ENCODE measurements around the gene KCND1.

The KCND1 gene

GRCh38 chrX:48971249-48972219 is at the start of gene KCND1:
Gene KCND1 (minus strand): TSS chrX:48971844. CDS start chrX:48970271, 1,573 bp downstream.
- H3K36me3 ChIP-seq (ENCODE audit: control insufficient read depth, insufficient read depth, low read length), result peaks cover 26% of the 10 kb centered on the region
- no peaks in the 10 kb centered on the region for H3K9me3 ChIP-seq (ENCODE audit: control insufficient read depth, insufficient read depth, low read length)
- H3K4me1 ChIP-seq (ENCODE audit: control insufficient read depth, insufficient read depth, low read length), result no peaks in the 10 kb centered on the region
- H3K9ac ChIP-seq (ENCODE audit: low read depth, low read length), result peak within 1 kb of the TSS; percentile 54
- H3K27me3 ChIP-seq (ENCODE audit: control insufficient read depth, insufficient read depth, low read length), result no peaks in the 10 kb centered on the region
- peak within 1 kb of the TSS; percentile 76 for H3K4me3 ChIP-seq (ENCODE audit: low read depth, low read length)

DNA sequence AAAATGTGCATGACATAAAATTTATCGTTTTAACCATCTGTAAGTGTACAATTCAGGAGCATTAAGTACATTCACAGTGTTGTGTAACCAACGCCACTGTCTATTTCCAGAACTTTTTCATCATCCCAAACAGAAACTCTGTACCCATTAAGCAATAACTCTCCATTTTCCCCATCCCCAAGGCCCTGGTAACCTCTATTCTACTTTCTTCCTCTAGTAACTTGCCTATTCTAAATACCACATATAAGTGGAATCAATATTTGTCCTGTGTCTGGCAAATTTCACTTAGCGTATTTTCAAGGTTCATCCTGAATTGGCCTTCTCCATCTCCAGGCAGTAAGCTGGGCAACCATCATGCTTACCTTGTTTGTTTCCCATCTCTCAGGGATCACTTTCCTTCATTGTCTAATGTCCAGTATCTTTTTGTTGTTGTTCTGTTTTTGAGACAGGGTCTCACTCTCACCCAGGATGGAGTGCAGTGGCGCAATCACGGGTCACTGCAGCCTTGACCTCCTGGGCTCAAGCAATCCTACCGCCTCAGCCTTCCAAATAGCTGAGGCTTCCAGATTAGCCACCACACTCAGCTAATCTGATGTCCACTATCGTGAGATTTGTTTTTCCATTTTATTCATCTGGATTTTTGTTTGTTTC is 48.1 kb upstream of the KCND1 start:
- H3K9ac ChIP-seq (ENCODE audit: low read depth, low read length), result no peak overlapping the region
- no peaks in the 10 kb centered on the region for H3K27me3 ChIP-seq (ENCODE audit: control insufficient read depth, insufficient read depth, low read length)
- no peaks in the 10 kb centered on the region for H3K9me3 ChIP-seq (ENCODE audit: control insufficient read depth, insufficient read depth, low read length)
- no peak overlapping the region for H3K4me3 ChIP-seq (ENCODE audit: low read depth, low read length)
- H3K36me3 ChIP-seq (ENCODE audit: control insufficient read depth, insufficient read depth, low read length), result peaks cover 5% of the 10 kb centered on the region
- no peaks in the 10 kb centered on the region for H3K4me1 ChIP-seq (ENCODE audit: control insufficient read depth, insufficient read depth, low read length)

DNA sequence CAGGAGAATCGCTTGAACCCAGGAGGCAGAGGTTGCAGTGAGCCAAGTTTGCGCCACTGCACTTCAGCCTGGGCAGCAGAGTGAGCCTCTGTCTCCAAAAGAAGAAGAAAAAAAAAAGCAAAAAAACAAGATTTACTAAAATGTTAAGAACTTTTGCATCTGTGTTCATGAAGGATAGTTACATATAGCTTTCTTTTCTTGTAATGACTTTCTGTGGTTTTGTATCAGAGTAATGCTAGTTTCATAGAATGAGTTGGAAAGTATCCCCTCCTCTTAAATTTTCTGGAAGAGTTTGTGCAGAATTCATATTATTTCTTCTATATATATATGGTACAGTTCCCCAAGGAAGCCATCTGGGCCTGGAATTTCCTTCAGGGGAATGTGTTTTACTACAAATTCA is 47.4 kb upstream of the KCND1 start:
- H3K27me3 ChIP-seq (ENCODE audit: control insufficient read depth, insufficient read depth, low read length), result no peaks in the 10 kb centered on the region
- H3K4me1 ChIP-seq (ENCODE audit: control insufficient read depth, insufficient read depth, low read length), result no peaks in the 10 kb centered on the region
- H3K9ac ChIP-seq (ENCODE audit: low read depth, low read length), result no peak overlapping the region
- H3K9me3 ChIP-seq (ENCODE audit: control insufficient read depth, insufficient read depth, low read length), result no peaks in the 10 kb centered on the region
- no peaks in the 10 kb centered on the region for H3K36me3 ChIP-seq (ENCODE audit: control insufficient read depth, insufficient read depth, low read length)
- no peak overlapping the region for H3K4me3 ChIP-seq (ENCODE audit: low read depth, low read length)

DNA sequence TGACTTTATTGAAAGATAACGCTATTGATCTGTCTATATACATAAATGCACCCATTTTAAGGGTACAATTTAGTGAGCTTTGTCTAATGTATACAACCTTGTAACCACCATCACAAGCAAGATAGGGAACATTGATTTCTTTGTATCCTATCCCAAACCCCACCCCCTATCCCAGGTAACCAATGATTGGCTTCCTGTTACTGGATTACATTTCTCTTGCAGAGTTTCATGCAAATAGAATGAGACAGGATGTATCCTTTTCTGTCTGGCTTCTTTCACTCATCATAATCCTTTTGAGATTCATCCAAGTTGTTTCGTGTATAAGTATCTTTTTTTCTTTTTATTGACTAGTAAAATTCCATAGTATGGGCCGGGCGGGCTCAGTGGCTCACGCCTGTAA is 32.1 kb upstream of the KCND1 start:
- peaks cover 4% of the 10 kb centered on the region for H3K36me3 ChIP-seq (ENCODE audit: control insufficient read depth, insufficient read depth, low read length)
- H3K4me1 ChIP-seq (ENCODE audit: control insufficient read depth, insufficient read depth, low read length), result peaks cover 2% of the 10 kb centered on the region
- H3K27me3 ChIP-seq (ENCODE audit: control insufficient read depth, insufficient read depth, low read length), result no peaks in the 10 kb centered on the region
- H3K4me3 ChIP-seq (ENCODE audit: low read depth, low read length), result no peak overlapping the region
- H3K9me3 ChIP-seq (ENCODE audit: control insufficient read depth, insufficient read depth, low read length), result no peaks in the 10 kb centered on the region
- no peak overlapping the region for H3K9ac ChIP-seq (ENCODE audit: low read depth, low read length)

GRCh38 chrX:49002091-49002935 is 30.7 kb upstream of the KCND1 start, which contains the start of gene GRIPAP1:
Gene GRIPAP1 (minus strand): TSS chrX:49002264. CDS start chrX:49002229, 35 bp downstream.
- Histone ChIP-seq H3K9ac (ENCODE audit: low read depth, low read length) (peak within 1 kb of the TSS; percentile 86), H3K36me3 (ENCODE audit: control insufficient read depth, insufficient read depth, low read length) (peaks cover 4% of the 10 kb centered on the region), H3K27me3 (ENCODE audit: control insufficient read depth, insufficient read depth, low read length) (no peaks in the 10 kb centered on the region), H3K4me1 (ENCODE audit: control insufficient read depth, insufficient read depth, low read length) (peaks cover 2% of the 10 kb centered on the region), H3K4me3 (ENCODE audit: low read depth, low read length) (peak within 1 kb of the TSS; percentile 97), H3K9me3 (ENCODE audit: control insufficient read depth, insufficient read depth, low read length) (no peaks in the 10 kb centered on the region)

GRCh38 chrX:49001521-49002090 is 30.0 kb upstream of the KCND1 start:
- Histone ChIP-seq H3K9me3 (ENCODE audit: control insufficient read depth, insufficient read depth, low read length) (no peaks in the 10 kb centered on the region), H3K4me3 (ENCODE audit: low read depth, low read length) (peak overlapping the region; percentile 97), H3K4me1 (ENCODE audit: control insufficient read depth, insufficient read depth, low read length) (peaks cover 2% of the 10 kb centered on the region), H3K36me3 (ENCODE audit: control insufficient read depth, insufficient read depth, low read length) (peaks cover 11% of the 10 kb centered on the region), H3K27me3 (ENCODE audit: control insufficient read depth, insufficient read depth, low read length) (no peaks in the 10 kb centered on the region), H3K9ac (ENCODE audit: low read depth, low read length) (peak overlapping the region; percentile 86)

DNA sequence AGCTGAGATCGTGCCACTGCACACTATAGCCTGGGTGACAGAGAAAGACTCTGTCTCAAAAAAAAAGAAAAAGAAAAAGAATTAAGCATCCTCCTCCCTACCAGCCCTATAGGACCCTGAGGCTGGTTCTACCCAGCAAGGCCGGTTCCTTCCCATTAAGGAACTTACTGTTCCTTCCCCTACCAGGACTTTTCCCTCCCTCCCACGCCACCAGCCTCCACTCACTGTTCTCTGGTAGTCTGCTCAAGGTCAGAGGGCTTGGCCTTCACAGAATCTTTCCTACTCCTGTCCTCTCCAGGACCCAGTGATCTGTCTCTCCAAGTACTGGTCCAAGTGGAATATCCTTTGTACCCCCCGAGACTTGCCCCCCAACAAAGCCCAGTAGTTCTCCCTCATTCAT is 29.0 kb upstream of the KCND1 start:
- no peak overlapping the region for H3K9ac ChIP-seq (ENCODE audit: low read depth, low read length)
- peak overlapping the region; percentile 97 for H3K4me3 ChIP-seq (ENCODE audit: low read depth, low read length)
- peaks cover 2% of the 10 kb centered on the region for H3K4me1 ChIP-seq (ENCODE audit: control insufficient read depth, insufficient read depth, low read length)
- peaks cover 17% of the 10 kb centered on the region for H3K36me3 ChIP-seq (ENCODE audit: control insufficient read depth, insufficient read depth, low read length)
- no peaks in the 10 kb centered on the region for H3K9me3 ChIP-seq (ENCODE audit: control insufficient read depth, insufficient read depth, low read length)
- no peaks in the 10 kb centered on the region for H3K27me3 ChIP-seq (ENCODE audit: control insufficient read depth, insufficient read depth, low read length)

DNA sequence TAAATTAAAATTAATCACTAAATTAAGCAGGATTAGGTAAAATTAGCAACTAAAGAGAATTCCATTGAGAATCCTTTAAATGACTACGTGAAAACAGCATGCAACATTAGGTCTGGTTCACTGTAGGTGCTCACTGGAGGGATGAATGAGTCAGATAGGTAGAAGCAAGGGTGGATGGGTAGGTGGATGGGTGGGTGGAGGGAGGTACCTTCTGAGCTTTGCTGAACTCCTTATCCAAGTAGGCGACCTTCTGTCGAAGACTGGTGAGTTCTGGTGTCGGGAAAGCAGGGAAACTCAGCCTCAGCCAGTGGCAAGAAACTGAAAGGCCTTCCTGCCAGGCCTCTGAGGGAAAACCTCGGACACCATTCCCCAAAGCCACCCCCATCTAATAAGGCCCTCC is 27.4 kb upstream of the KCND1 start:
- peaks cover 17% of the 10 kb centered on the region for H3K36me3 ChIP-seq (ENCODE audit: control insufficient read depth, insufficient read depth, low read length)
- peaks cover 2% of the 10 kb centered on the region for H3K4me1 ChIP-seq (ENCODE audit: control insufficient read depth, insufficient read depth, low read length)
- no peaks in the 10 kb centered on the region for H3K27me3 ChIP-seq (ENCODE audit: control insufficient read depth, insufficient read depth, low read length)
- H3K9ac ChIP-seq (ENCODE audit: low read depth, low read length), result no peak overlapping the region
- no peak overlapping the region for H3K4me3 ChIP-seq (ENCODE audit: low read depth, low read length)
- H3K9me3 ChIP-seq (ENCODE audit: control insufficient read depth, insufficient read depth, low read length), result no peaks in the 10 kb centered on the region

GRCh38 chrX:48998391-48998790 is 26.7 kb upstream of the KCND1 start:
- Histone ChIP-seq H3K9ac (ENCODE audit: low read depth, low read length) (no peak overlapping the region), H3K9me3 (ENCODE audit: control insufficient read depth, insufficient read depth, low read length) (no peaks in the 10 kb centered on the region), H3K27me3 (ENCODE audit: control insufficient read depth, insufficient read depth, low read length) (no peaks in the 10 kb centered on the region), H3K4me3 (ENCODE audit: low read depth, low read length) (no peak overlapping the region), H3K4me1 (ENCODE audit: control insufficient read depth, insufficient read depth, low read length) (peaks cover 2% of the 10 kb centered on the region), H3K36me3 (ENCODE audit: control insufficient read depth, insufficient read depth, low read length) (peaks cover 17% of the 10 kb centered on the region)

GRCh38 chrX:48997865-48998264 is 26.2 kb upstream of the KCND1 start:
- peaks cover 17% of the 10 kb centered on the region for H3K36me3 ChIP-seq (ENCODE audit: control insufficient read depth, insufficient read depth, low read length)
- no peaks in the 10 kb centered on the region for H3K27me3 ChIP-seq (ENCODE audit: control insufficient read depth, insufficient read depth, low read length)
- H3K4me3 ChIP-seq (ENCODE audit: low read depth, low read length), result no peak overlapping the region
- H3K4me1 ChIP-seq (ENCODE audit: control insufficient read depth, insufficient read depth, low read length), result peaks cover 2% of the 10 kb centered on the region
- no peaks in the 10 kb centered on the region for H3K9me3 ChIP-seq (ENCODE audit: control insufficient read depth, insufficient read depth, low read length)
- H3K9ac ChIP-seq (ENCODE audit: low read depth, low read length), result no peak overlapping the region

GRCh38 chrX:48997455-48997854 is 25.8 kb upstream of the KCND1 start:
- Histone ChIP-seq H3K4me3 (ENCODE audit: low read depth, low read length) (no peak overlapping the region), H3K9me3 (ENCODE audit: control insufficient read depth, insufficient read depth, low read length) (no peaks in the 10 kb centered on the region), H3K36me3 (ENCODE audit: control insufficient read depth, insufficient read depth, low read length) (peaks cover 17% of the 10 kb centered on the region), H3K4me1 (ENCODE audit: control insufficient read depth, insufficient read depth, low read length) (peaks cover 2% of the 10 kb centered on the region), H3K27me3 (ENCODE audit: control insufficient read depth, insufficient read depth, low read length) (no peaks in the 10 kb centered on the region), H3K9ac (ENCODE audit: low read depth, low read length) (no peak overlapping the region)

Measured in iPS-15b (cell line).